Measurements from ENCODE around the gene CD80.

Gene CD80

DNA sequence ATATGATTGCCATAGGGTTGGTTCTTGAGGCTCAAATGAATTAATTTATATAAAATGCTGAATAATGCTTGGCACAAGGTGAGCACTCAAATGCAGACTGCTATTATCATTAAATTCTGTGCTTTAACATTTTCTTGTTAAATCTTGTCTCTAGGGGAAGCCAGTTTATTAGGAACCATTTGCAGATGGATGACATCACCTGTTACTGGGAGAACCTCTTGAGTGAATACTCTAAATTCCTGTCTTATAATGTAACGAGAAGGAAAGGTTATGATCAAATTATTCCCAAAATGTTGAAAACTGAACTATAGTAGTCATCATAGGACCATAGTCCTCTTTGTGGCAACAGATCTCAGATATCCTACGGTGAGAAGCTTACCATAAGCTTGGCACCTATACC is 67.3 kb downstream of the CD80 start:
- no peak for DNase-seq

DNA sequence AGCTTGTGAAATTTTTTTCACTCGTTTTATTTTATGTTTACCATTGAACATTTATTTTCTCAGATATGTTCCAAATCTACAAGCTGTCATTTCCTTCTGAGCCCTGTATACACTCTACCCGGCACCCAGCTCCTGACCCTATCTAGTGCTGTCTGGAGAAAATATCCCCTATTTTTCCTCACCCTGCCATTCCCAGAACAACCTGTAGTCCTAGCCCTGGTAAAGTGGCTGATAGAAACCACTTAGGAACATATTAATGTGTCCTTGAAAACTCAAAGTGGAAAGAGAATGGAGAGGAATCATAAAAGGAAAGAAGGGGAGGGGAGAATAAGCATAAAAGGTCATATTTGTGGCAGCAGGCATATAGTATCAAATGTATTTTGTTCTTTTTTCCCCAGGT is 69.3 kb downstream of the CD80 start:
- DNase-seq, result no peak

DNA sequence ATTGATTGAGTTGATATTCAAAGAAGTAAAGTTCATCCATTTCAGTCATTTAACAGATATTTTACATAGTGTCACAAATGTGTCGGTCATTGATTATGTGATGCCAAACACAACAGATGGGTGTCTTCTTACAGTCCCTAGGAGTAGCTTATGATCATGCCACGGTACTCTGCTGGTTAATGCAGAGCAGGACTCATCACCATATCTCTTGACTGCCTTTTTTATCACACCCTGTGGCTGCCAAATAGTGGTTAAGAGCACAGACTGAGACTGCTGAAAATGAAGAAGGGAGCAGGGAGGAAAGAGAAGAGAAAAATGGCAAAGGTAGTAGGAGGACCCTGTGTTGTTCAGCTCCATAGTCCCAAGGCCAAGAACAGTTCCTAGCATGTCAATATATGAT is 73.9 kb downstream of the CD80 start:
- no peak for DNase-seq

- DNase-seq, result no peak
Observed at GRCh38 chr3:119483101-119483500, 76.3 kb downstream of the CD80 start.

GRCh38 chr3:119481079-119481478 is 78.3 kb downstream of the CD80 start:
- peak; percentile 8 for DNase-seq
